K562 (cell line): Measurements from ENCODE around the gene PI4K2A. TPM values are rescaled to one million over a fixed set of nuclear protein-coding genes. Genes with fewer than 3 reads are reported as not detected.

ENCODE experiments used
- E2F8 ChIP-seq: fragments of 450-650 bp; IDR thresholded peaks from 2 replicates; pipeline ENCODE4 v1.7.1; 2018; ENCODE audit warnings: mild to moderate bottlenecking, low read depth; ENCODE audit not compliant: partially characterized antibody
- FUS ChIP-seq: fragments of 200-400 bp; formaldehyde crosslinking; optimal IDR thresholded peaks from 2 replicates; pipeline ENCODE3; 2017; ENCODE audit warnings: low read depth, low read length
- HDAC6 ChIP-seq: IDR thresholded peaks from 2 replicates; pipeline ENCODE4 v1.6.1; 2012; ENCODE audit warnings: low read depth, mild to moderate bottlenecking, control low read depth, inconsistent platforms, low read length, moderate library complexity
- LEF1 ChIP-seq: fragments of 450-650 bp; IDR thresholded peaks from 2 replicates; pipeline ENCODE4 v1.6.1; 2016; ENCODE audit warnings: mild to moderate bottlenecking
- SIN3A ChIP-seq, 2 experiments: fragments of 150-350 bp in 1 of 2; IDR thresholded peaks; 2 replicates each; pipeline ENCODE4 v1.6.1; 2011 to 2016; ENCODE audit warnings: borderline replicate concordance in 2 of 2, low read depth in 2 of 2, low read length in 2 of 2, mild to moderate bottlenecking in 2 of 2, moderate library complexity in 2 of 2; ENCODE audit not compliant: control insufficient read depth in 1 of 2
- TCF7 ChIP-seq: sonication (generic); IDR thresholded peaks from 2 replicates; pipeline ENCODE4 v1.6.1; 2016; ENCODE audit warnings: antibody characterized with exemption, borderline replicate concordance
- TEAD4 ChIP-seq, 2 experiments: sonication (generic) in 1 of 2; formaldehyde crosslinking in 1 of 2; IDR thresholded peaks; 2 replicates each; pipeline versions ENCODE4 v1.6.1 to v1.8.0; 2012 to 2022; ENCODE audit warnings: borderline replicate concordance in 1 of 2, inconsistent platforms in 1 of 2, low read length in 1 of 2, mild to moderate bottlenecking in 1 of 2, missing genetic modification reagents in 1 of 2
- ZFP30 ChIP-seq: fragments of 250-450 bp; sonication (Bioruptor Pico); IDR thresholded peaks from 2 replicates; pipeline ENCODE4 v1.8.0; 2022; ENCODE audit warnings: moderate library complexity, mild to moderate bottlenecking, inconsistent platforms, borderline replicate concordance
- ZKSCAN8 ChIP-seq: fragments of 200-800 bp; sonication (Bioruptor generic); IDR thresholded peaks from 2 replicates; pipeline ENCODE4 v1.6.1; 2016; ENCODE audit warnings: missing genetic modification characterization, missing compliant biosample characterization
- ZNF143 ChIP-seq: sonication (generic); formaldehyde crosslinking; IDR thresholded peaks from 2 replicates; pipeline ENCODE4 v1.9.0; 2022; ENCODE audit warnings: mild to moderate bottlenecking, missing genetic modification reagents
- ZNF778 ChIP-seq: fragments of 450-650 bp; formaldehyde crosslinking; IDR thresholded peaks from 2 replicates; pipeline ENCODE4 v1.4.0; 2020; ENCODE audit warnings: mild to moderate bottlenecking, moderate library complexity
- ZNF785 ChIP-seq: fragments of 250-450 bp; sonication (Bioruptor Pico); IDR thresholded peaks from 2 replicates; pipeline ENCODE4 v1.4.0; 2020; ENCODE audit warnings: mild to moderate bottlenecking
- polyA plus RNA-seq, 8 experiments: library from polyadenylated mRNA; depleted of rRNA in 4 of 8; stranded (reverse) in 5 of 8; unstranded in 3 of 8; fragments of >200 nt; fragmentation: Nextera tagmentation in 2 of 8; fragmentation: Illumina TruSeq in 1 of 8; extraction: Ambion mirVana in 2 of 8; extraction: Trizol in 1 of 8; gene quantifications; 2 replicates each; pipeline versions ENCODE4 v1.2.1 to v1.2.3, GENCODE V29; 2011 to 2014; ENCODE audit warnings: inconsistent platforms in 1 of 8, missing spikeins in 1 of 8
- total RNA-seq, 7 experiments: library from RNA; depleted of rRNA in 6 of 7; stranded (reverse); fragments of >200 nt in 6 of 7; fragmentation: Illumina TruSeq in 2 of 7; extraction: Trizol in 2 of 7; gene quantifications; 2 replicates each; pipeline versions ENCODE4 v1.2.1 to v1.2.3, GENCODE V29; 2011 to 2021; ENCODE audit warnings: low replicate concordance in 1 of 7
- TF ChIP-seq, protein P1 (sequence below): fragments of 200-400 bp; formaldehyde crosslinking; IDR thresholded peaks from 2 replicates; pipeline ENCODE4 v1.6.1; 2017; ENCODE audit warnings: mild to moderate bottlenecking, low read depth, low read length, moderate library complexity
- TF ChIP-seq, protein P2 (sequence below): fragments of 450-650 bp; IDR thresholded peaks from 2 replicates; pipeline ENCODE4 v1.6.1; 2016; ENCODE audit warnings: antibody characterized with exemption
- TF ChIP-seq, protein P3 (sequence below), 2 experiments: fragments of 450-650 bp in 1 of 2; sonication (generic) in 1 of 2; formaldehyde crosslinking in 1 of 2; IDR thresholded peaks in 1 of 2; conservative IDR thresholded peaks in 1 of 2; 2 replicates each; pipeline versions ENCODE4 v1.6.1 to v1.8.1; 2016 to 2023; ENCODE audit warnings: mild to moderate bottlenecking in 2 of 2, moderate library complexity in 2 of 2, inconsistent platforms in 1 of 2, missing genetic modification reagents in 1 of 2
- TF ChIP-seq, protein P4 (sequence below): sonication (generic); formaldehyde crosslinking; IDR thresholded peaks from 2 replicates; pipeline ENCODE4 v1.8.0; 2022; ENCODE audit warnings: mild to moderate bottlenecking, missing genetic modification reagents, borderline replicate concordance
- TF ChIP-seq, protein P5 (sequence below): fragments of 250-450 bp; sonication (Bioruptor Pico); IDR thresholded peaks from 2 replicates; pipeline ENCODE4 v1.9.0; 2021; ENCODE audit warnings: mild to moderate bottlenecking

The PI4K2A gene
- total and polyA plus RNA-seq, 9 of the 15 experiments (the other 6 are each of a cell fraction or from before 2014, with no cell fraction given): 4.4 to 28.4 (median 16.5) TPM

GRCh38 chr10:97689559-97690020 lies 49.1 kb downstream of the PI4K2A start (continued):
- TF ChIP-seq, protein P1, sequence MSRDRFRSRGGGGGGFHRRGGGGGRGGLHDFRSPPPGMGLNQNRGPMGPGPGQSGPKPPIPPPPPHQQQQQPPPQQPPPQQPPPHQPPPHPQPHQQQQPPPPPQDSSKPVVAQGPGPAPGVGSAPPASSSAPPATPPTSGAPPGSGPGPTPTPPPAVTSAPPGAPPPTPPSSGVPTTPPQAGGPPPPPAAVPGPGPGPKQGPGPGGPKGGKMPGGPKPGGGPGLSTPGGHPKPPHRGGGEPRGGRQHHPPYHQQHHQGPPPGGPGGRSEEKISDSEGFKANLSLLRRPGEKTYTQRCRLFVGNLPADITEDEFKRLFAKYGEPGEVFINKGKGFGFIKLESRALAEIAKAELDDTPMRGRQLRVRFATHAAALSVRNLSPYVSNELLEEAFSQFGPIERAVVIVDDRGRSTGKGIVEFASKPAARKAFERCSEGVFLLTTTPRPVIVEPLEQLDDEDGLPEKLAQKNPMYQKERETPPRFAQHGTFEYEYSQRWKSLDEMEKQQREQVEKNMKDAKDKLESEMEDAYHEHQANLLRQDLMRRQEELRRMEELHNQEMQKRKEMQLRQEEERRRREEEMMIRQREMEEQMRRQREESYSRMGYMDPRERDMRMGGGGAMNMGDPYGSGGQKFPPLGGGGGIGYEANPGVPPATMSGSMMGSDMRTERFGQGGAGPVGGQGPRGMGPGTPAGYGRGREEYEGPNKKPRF: no peak
- TF ChIP-seq, protein P2, sequence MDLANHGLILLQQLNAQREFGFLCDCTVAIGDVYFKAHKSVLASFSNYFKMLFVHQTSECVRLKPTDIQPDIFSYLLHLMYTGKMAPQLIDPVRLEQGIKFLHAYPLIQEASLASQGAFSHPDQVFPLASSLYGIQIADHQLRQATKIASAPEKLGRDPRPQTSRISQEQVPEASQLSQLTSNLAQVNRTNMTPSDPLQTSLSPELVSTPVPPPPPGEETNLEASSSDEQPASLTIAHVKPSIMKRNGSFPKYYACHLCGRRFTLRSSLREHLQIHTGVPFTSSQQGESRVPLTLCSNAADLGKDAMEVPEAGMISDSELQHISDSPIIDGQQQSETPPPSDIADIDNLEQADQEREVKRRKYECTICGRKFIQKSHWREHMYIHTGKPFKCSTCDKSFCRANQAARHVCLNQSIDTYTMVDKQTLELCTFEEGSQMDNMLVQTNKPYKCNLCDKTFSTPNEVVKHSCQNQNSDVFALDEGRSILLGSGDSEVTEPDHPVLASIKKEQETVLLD: no peak
- TF ChIP-seq HDAC6: no peak
- TF ChIP-seq SIN3A (IDR thresholded peaks at IDR 0.05; ENCODE audit: borderline replicate concordance in 2 of 2, control insufficient read depth in 1 of 2, low read depth in 2 of 2, low read length in 2 of 2): no peak
- TF ChIP-seq ZNF143 (CRISPR knock-in tag): no peak
- TF ChIP-seq, protein P3, sequence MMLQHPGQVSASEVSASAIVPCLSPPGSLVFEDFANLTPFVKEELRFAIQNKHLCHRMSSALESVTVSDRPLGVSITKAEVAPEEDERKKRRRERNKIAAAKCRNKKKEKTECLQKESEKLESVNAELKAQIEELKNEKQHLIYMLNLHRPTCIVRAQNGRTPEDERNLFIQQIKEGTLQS (IDR thresholded peaks at IDR 0.05): peak; percentile 13; the same call in 1 of the 2 replicates
- TF ChIP-seq, protein P3 (CRISPR knock-in tag; conservative IDR thresholded peaks at IDR 0.05): no peak
- TF ChIP-seq ZNF785 (CRISPR knock-in tag): no peak
- no peak for TF ChIP-seq FUS
- TF ChIP-seq ZFP30: no peak
- TF ChIP-seq, protein P4, sequence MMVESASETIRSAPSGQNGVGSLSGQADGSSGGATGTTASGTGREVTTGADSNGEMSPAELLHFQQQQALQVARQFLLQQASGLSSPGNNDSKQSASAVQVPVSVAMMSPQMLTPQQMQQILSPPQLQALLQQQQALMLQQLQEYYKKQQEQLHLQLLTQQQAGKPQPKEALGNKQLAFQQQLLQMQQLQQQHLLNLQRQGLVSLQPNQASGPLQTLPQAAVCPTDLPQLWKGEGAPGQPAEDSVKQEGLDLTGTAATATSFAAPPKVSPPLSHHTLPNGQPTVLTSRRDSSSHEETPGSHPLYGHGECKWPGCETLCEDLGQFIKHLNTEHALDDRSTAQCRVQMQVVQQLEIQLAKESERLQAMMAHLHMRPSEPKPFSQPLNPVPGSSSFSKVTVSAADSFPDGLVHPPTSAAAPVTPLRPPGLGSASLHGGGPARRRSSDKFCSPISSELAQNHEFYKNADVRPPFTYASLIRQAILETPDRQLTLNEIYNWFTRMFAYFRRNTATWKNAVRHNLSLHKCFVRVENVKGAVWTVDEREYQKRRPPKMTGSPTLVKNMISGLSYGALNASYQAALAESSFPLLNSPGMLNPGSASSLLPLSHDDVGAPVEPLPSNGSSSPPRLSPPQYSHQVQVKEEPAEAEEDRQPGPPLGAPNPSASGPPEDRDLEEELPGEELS: no peak
- TF ChIP-seq TCF7: no peak
- no peak for TF ChIP-seq ZNF778 (CRISPR knock-in tag)
- TF ChIP-seq TEAD4 (IDR thresholded peaks at IDR 0.05; ENCODE audit: low read length): peak; percentile 43; the same call in 1 of the 2 replicates
- TF ChIP-seq TEAD4 (CRISPR knock-in tag; IDR thresholded peaks at IDR 0.05; ENCODE audit: borderline replicate concordance): no peak
- TF ChIP-seq LEF1: no peak
- TF ChIP-seq ZKSCAN8: peak; percentile 67; the same call in 1 of the 2 replicates
- no peak for TF ChIP-seq E2F8
- TF ChIP-seq, protein P5, sequence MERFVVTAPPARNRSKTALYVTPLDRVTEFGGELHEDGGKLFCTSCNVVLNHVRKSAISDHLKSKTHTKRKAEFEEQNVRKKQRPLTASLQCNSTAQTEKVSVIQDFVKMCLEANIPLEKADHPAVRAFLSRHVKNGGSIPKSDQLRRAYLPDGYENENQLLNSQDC (CRISPR knock-in tag): no peak
